Glomerular visceral epithelial cell (primary cell): Measurements from ENCODE around the gene OR2D2.
"Not testable (repeated sequence)": the region's sequence is repeated elsewhere in the genome, so short reads cannot be mapped to it uniquely, and the experiment has no call there.

ENCODE experiments used
- DNase-seq: peaks from one replicate; pipeline ENCODE4 v3.0.0-alpha.2; 2016; ENCODE audit errors: extremely low spot score

OR2D2 gene, protein sequence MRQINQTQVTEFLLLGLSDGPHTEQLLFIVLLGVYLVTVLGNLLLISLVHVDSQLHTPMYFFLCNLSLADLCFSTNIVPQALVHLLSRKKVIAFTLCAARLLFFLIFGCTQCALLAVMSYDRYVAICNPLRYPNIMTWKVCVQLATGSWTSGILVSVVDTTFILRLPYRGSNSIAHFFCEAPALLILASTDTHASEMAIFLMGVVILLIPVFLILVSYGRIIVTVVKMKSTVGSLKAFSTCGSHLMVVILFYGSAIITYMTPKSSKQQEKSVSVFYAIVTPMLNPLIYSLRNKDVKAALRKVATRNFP

DNA sequence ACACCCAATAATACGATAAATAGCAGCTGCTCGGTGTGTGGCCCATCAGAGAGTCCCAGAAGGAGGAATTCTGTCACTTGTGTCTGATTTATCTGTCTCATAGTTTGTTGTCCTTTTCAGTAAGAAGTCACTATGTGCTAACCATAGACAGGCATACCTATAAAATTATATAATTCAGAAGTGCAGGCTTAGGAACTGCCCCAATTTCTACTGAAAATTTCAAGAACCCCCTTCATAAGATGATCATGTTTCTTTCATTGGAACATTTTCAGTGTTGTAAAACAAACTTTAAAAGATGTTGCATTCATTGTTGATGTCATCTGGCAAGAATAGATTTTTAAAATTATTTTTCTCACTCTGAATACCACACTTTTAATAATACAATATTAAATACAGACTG is at the start of gene OR2D2:
Gene OR2D2, minus strand, starts transcription at position 101 of the 400 bp plus-strand sequence. Its CDS starts 0 bp downstream, at position 101.
- DNase-seq, result no peak

DNA sequence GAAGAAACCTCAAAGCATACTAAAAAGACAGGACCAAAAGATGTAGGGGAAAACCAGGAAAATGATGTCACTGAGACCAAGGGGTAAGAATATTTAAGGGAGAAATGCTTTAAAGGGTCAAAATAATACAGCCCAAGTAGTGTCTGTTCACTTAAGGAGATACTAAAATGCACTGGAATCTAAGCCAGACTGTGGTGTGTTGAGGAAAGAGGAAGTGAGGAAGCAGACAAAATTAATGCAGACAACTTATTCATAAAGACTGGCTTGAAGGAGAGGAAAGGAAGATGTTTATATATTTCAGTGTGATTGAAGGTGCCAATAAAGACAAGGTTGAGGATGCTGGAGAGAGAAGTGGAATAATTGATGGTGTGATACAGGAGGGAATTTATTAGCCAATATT is 49.7 kb upstream of the OR2D2 start:
- DNase-seq, result no peak

DNA sequence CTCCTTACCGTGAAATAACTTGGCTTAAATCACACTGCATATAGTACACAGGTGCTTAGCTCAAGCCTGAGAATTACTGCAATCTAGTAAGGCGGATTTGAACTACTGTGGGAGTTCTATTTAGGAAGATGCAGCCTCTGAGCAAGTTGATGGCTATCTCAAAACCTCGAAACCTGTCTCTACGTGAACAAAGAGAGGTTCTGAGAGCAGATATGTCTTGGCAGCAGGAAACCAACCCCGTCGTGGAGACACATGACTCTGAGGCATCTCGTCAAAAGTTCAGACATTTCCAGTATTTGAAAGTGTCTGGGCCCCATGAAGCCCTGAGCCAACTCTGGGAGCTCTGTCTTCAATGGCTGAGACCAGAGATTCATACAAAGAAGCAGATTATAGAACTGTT is 39.8 kb upstream of the OR2D2 start:
- DNase-seq, result no peak

DNA sequence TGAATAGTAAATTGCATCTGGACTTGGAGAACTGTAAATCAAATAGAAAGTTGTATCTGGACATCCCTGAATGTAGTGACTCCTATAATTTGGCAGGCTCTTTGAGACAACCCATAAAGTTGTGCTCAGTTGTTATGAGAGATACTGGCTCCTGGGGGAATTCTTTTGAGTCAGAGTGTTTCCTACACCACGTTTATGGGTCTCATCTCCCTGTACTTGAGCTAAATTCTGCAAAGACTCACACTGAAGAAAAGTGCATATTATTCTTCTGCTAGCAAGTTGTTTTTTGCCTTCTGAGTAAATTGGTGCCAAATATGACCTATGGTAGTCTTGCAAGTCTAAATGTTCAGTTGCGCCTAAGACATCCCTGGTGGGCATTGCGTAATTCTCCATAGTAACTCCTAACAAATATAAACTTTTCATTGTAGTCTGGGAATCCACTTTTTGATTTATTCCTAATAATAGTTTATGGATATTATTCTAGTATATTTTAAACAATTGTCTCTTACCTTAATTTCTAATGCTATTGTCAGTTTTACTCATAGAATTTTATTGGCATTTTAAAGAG is 38.9 kb upstream of the OR2D2 start:
- DNase-seq, result no peak

DNA sequence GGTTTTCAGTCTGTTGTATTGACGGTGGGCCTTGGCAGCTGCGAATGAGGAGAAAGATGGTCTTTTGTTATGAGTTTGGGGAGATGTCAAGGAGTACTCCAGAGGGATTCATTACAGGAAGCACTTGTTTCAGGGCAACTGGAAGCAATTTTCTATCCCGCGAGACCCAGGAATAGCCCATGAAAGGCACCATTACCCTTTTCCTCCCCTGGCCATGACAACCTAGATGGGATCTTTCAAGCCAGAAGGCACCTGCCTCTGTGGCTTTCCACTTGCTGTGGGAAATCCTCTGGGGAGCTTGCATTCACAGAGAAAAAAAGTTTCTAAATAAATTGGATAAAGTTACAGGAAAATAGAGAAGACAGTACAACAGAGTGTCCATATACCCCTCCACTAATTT is 36.6 kb upstream of the OR2D2 start:
- no peak for DNase-seq

DNA sequence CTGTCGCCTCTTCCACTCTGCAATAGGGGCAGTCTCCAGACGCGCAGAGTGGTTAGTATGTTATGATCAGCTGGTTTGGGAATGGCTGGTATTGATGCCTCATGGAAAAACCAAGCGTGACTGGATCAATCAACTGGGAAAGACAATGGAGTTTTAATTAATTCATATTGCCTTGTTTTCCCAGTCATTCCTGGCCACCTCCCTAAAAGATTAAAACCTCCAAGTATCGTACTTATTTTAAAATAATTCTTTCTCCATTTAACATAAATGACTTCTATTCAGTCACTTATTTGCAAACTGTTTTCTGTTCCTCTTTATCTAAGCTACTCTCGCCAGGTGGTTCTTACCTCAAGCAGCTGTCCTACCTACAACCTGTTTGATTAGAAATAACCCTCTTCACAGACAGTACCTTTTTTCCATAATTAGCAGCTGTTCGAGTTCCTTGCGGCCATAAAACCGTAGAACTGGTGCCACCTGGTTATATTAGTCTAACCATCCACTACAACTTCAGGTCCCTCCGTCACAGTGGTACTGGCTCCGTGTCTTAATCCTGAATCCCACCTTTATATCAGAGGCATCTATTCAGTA is 34.8 kb upstream of the OR2D2 start:
- no peak for DNase-seq

DNA sequence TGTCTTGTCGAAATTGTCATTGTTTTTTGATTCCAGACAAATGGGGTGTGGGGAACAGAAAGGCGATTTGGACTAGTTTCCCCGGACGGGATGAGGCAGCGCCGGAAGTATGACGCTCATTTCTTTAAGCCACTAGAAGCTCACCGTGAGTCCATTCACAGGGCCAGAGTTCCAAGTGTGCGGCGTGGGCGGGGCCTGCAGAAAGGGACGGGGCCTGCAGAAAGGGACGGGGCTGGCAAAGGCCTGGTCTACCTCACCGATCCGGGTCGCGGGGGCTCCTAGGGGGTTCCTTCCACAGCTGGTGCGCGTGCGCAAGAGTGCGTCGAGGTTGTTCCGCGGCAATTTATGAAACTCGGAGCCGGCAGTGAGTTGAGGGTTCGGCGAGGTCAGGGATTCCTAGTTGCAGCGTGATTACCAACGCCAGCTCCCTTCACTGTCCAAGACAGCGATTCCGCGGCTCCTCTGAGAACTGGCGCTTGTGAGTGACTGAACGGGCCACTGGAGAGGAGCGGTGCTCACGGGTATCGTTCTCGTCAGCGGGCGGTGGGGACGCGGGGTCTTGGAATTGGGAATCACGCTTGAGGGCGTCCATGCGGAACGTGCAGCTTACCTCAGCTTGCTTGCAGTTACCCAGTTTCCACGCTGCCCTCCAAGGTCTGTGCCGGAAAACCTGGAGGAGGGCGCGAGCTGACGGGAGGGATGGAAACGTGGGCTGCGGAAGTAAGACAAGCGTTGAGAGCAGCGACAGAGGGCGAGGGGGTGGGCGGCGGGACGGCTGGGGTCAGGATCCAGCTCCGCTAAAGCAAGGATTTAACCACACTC is 34.1 kb upstream of the OR2D2 start, which contains the start of gene ZNF215:
Gene ZNF215, plus strand, starts transcription at position 219 of the 822 bp plus-strand sequence. CDS start 5,847 bp downstream, outside the sequence.
- DNase-seq, result peak; percentile 86

DNA sequence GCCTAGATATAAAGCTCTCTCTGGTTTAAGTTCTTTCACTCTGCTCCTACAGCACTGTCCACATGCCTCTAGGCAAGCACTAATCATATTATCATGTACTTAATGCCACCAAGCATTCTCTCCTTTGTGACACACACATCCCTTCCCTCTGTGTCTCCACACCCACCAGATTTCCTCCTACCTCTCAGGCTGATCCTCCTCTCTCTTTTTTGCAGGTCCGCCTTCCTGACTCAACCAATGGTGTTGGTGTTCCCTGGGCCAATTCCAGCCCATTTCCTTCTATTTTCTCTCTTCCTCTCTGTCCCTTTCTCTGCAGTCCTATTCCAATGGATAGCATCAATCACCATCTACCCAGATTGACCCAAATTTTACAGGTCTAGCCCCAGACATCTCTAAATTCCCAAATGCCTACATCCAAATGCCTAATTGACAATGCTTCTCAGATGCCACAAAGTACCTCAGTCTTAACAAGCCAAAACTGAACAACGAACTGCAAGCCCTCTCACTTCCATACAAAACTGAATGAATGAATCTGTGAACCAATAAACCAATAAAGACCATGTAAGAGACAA is 33.4 kb upstream of the OR2D2 start:
- peak; percentile 18 for DNase-seq

DNA sequence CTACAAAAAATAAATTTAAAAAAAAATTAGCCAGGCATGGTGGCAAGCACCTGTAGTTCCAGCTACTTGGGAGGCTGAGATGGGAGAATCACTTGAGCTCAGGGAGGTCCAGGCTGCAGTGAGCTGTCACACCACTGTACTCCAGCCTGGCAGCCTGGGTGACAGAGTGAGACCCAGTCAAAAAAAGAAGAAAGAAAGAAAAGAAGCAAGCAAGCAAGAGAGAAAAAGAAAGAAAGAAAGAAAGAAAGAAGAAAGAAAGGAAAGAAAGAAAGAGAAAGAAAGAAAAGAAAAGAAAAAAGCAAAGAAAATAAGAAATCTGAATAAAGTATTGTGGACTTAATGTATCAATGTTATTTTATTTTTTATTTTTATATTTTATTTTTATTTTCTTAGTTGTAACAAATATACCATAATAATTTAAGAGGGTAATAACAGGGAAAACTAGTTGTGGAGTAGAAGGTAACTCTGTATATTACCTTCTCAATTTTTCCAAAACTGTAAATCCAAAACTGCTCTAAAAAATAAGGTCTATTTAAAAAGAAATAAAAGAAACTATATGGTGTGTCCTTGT is 32.8 kb upstream of the OR2D2 start:
- DNase-seq, result no peak

DNA sequence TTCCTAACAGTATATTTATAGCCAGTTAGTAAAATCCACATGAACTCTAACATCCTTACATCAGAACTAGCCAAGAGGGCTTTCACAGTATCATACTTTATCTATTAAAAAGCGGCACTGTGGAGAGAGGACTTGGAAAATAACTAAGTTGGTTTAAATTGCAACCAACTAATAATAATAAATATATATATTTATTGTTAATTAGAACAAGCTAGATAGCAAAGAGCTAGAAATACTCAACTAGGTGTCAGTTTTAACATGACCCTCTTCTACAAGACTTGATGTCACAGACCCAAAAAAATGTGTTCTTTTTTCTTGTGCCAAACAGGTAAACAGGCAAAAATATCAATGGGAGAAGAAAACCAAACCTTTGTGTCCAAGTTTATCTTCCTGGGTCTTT is 28.4 kb upstream of the OR2D2 start, which contains the start of gene OR2D3:
Gene OR2D3, plus strand, starts transcription at position 301 of the 400 bp plus-strand sequence. Its CDS starts 0 bp downstream, at position 301.
- no peak for DNase-seq

DNA sequence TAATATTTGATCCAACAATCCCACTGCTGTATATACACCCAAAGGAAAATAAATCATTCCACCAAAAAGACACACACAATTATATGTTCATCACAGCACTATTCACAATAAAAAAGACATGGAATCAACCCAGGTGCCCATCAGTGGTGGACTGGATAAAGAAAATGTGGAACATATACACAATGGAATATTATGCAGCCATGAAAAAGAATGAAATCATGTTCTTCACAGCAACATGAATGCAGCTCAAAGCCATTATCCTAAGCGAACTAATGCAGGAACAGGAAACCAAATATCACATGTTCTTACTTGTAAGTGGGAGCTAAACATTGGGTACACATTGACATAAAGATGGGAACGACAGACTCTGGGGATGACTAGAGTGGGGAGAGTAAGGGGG is 27.4 kb upstream of the OR2D2 start:
- no peak for DNase-seq

DNA sequence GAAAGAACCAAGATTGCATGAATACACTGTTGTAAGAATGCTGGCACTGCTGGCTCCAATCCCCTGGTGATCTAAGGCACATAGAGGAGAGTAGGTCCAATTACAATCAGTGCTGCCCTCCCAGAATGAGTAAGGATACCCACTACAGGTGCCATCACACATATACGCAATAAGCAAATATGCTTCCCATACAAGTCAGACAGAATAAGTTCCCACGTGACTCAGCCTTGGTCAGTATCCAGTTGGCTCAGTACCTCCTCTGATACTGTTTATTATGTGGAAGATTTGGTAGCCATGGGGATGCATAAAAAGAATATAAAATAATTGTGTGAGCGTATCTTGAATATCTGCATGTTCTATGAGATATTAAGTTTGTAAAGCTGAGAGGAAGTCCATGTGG is 19.6 kb upstream of the OR2D2 start:
- DNase-seq, result no peak

DNA sequence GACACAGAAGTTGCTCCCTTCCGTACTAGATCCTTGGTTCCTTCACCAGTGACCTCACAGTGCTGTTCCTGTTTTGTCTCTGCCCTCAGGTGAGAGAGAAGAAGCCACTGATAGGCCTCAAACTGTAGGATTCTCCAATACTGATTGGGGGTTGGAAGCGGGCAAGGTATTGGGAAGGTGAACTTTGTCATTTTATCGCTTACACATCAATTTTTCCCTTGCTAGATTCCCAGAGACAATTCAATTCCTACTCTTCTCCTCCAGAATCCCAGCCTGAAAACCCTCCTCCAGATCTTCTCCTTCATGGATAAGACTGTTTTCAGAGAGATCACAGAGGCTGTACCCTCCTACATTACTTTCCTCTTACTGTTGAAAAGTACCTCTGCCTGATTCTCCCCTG is 19.1 kb upstream of the OR2D2 start:
- DNase-seq, result no peak

DNA sequence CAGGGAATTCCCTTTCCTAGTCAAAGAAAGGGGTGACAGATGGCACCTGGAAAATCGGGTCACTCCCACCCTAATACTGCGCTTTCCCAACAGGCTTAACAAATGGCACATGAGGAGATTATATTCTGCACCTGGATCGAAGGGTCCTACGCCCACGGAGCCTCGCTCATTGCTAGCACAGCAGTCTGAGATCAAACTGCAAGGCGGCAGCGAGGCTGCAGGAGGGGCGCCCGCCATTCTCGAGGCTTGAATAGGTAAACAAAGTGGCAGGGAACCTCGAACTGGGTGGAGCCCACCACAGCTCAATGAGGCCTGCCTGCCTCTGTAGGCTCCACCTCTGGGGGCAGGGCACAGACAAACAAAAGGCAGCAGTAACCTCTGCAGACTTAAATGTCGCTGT is 12.5 kb upstream of the OR2D2 start:
- not testable (repeated sequence) for DNase-seq

DNA sequence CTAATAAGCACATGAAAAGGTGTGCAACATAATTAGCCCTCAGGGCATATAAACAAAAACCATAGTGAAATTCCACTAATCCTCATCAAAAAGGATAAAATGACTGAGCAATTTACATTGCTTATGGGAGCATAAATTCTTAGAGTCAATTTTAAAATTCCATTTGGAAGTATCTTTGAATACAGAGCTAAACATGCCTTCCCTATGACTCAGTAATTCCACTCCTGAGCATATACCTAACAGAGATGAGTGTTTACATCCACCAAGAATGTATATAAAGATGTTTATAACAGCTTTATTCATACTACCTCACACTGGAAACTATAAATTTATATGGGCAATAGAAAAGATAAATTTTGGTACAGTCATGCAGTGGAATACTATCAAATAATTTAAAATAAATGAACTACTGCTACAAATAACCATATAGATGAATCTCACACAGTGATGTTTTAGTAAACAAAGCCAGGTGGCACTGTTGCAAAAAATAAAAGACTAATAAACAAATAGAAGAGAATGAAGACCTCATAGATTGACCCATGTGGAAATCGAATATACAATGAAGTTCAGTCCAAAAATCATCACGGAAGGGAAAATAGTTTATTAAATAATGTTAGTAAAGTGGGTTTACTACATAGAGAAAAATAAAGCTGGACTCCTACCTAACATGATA is 8.2 kb upstream of the OR2D2 start:
- DNase-seq, result no peak

DNA sequence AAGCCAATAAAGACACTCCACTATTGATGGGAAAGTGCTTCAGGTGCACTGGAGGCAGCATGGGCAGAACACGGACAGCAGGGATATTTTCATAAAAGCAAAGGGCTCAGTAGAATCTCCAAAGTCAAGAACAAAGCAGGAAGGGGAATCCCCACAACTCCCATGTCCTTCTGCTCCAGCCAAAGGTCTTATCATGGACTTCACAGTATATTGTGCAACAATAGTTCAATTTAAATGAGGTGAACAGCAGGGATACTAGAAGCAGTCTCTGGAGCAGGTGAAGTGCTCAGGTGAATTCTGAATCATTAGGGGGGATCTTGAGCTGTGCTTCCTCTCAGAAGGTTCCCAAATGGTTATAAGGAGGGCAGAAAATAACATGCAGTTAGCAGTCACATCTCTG is 6.6 kb upstream of the OR2D2 start:
- DNase-seq, result no peak

DNA sequence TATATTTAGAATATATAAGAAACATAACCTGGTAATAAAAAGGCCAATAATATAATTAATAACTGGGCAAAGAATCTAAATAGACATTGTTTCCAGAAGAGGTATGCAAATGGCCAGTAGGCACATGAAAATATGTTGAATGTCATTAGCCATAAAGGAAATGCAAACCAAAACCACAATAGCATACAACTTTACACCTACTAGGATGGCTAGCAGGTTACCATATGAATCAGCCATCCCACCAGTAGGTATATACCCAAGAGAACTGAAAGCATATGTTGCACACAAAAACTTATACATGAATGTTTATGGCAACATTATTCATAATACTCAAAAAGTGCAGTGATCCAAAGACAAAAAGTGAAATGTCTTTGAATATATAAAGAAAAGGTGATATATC is 2.7 kb upstream of the OR2D2 start:
- DNase-seq, result no peak

DNA sequence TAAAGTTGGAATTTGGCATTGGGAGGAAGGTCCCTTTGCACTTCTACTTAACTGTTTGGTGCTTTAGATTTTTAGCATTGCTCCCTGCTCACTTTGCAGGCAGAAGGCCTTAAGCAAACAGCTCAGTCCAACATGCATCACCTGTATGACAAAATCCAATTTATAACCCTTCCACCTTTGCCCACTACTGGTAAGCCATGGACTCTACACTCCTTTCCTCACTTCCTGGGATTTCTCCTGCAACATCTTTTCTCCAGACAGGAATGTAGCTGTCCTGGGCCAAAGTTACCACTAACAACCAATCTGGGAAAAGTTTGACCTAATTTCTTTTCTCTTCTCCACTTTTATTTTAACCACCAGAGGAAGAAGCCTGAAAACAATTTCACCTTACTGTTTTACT is 1.8 kb upstream of the OR2D2 start:
- DNase-seq, result no peak

DNA sequence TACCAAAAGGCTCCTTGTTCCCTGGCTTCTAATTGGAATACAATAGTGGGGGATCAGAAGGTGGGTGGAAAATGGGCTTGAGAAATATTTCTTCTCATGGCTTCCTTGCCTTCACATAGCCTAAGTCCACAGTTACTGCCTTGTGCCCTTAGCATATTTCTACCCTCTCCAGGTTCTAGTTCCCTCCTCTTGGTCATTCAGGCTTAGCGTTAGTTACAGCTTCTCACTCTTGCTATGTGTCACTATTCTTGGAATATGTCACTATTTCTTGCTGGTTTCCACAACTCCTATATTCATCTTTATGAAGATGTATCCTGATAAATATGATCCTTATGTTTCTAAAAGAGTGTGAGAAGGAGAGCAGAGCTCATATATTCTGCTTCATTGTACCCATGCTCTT is 2.5 kb downstream of the OR2D2 start:
- DNase-seq, result no peak

DNA sequence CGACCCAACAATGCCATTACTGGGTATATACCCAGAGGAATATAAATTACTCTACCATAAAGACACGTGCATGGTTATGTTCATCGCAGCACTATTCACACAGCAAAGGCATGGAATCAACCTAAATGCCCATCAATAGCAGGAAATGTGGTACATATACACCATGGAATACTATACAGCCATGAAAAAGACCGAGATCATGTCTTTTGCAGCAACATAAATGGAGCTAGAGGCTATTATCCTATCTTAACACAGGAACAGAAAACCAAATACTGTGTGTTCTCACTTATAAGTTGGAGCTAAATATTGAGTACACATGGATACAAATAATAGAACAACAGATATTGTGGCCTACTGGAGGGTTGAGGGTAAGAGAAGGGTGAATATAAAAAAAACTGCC is 3.5 kb downstream of the OR2D2 start:
- no peak for DNase-seq

DNA sequence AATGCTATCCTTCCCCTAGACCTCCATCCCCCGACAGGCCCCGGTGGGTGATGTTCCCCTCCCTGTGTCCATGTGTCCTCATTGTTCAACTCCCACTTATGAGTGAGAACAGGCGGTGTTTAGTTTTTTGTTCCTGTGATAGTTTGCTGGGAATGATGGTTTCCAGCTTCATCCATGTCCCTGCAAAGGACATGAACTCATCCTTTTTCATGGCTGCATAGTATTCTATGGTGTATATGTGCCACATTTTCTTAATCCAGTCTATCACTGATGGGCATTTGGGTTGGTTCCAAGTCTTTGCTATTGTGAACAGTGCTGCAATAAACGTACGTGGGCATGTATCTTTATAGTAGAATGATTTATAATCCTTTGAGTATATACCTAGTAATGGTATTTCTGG is 4.6 kb downstream of the OR2D2 start:
- not testable (repeated sequence) for DNase-seq
